ENCODE results near the gene COPS9.

The COPS9 gene

DNA sequence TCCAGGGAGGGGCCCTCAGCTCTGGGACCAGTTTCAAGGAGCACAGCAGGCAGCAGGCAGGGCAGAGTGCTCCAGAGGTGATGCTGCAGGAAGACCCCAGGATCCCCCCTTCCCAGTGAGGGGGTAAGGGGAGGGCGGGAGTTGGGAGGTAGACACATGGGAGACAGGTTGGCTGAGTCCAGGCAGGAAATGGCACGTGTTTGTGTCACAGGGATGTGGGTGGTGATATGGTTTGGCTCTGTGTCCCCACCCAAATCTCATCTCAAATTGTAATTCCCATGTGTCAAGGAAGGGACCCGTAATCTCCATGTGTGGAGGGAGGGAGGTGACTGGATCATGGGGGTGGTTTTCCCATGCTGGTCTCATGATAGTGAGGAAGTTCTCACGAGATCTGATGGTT, 29.6 kb upstream of the COPS9 start:
- no peak for DNase-seq

DNA sequence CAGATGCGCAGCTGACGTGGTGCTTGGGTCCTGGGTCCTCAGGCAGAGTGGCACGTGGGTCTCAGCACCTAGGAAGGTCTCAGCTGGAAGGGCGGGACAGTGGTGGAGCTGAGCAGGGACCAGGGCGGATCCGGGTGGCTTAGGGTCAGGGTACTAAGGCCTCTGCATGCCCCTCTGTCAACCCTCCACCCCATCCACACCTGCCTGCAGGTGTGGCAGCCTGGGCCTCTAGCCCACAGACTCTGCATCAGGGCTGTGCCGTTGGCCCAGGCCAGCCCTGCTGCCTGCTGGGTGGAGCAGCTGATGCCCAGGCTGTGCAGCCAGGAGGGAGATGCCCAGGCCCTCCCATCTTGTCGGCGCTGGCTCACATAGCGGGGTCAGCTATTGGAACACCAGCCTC, 28.9 kb upstream of the COPS9 start:
- DNase-seq: no peak

DNA sequence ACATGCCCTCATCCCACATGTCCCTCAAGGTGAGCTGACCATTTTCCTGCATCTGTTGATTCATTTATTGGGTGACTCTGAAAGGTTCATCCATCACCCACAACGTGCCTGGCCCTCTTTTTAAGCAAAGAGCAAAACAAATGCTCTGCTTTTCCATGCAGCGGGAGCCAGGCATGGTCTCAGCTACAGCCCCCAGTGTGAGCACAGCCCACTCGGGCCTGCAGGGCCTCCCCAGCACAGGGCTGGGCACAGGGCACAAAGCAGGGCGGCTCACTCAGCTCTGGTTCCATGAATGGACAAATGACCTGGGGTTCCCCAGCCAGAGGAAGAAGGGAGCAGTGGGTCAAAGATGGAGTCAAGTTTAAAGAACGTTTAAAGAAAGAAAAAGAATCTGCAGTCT, 28.5 kb upstream of the COPS9 start:
- no peak for DNase-seq

DNA sequence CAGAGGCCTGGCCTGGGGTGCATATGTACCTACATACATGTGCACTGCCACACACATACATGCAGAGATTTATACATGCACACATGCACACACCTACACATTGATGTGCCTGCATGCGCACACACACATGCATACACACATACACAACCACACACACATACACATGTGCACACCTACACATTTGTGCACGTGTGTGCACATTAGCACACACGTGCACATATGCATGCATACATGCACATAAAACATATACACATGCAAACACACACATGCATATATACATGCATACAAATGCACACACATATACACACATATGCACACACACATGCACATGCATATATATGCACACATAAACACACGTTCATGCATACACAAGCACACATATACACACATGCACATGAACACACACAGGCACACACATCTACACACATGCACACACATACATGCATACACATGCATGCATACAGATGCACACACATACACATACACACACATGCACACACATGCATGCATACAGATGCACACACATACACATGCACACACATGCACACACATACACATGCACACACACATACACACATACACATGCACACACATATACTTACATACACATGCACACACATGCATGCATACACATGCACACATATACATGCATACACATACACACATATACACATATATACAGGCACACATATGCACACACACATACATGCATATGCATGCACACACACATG, 27.9 kb upstream of the COPS9 start:
- no peak for DNase-seq

DNA sequence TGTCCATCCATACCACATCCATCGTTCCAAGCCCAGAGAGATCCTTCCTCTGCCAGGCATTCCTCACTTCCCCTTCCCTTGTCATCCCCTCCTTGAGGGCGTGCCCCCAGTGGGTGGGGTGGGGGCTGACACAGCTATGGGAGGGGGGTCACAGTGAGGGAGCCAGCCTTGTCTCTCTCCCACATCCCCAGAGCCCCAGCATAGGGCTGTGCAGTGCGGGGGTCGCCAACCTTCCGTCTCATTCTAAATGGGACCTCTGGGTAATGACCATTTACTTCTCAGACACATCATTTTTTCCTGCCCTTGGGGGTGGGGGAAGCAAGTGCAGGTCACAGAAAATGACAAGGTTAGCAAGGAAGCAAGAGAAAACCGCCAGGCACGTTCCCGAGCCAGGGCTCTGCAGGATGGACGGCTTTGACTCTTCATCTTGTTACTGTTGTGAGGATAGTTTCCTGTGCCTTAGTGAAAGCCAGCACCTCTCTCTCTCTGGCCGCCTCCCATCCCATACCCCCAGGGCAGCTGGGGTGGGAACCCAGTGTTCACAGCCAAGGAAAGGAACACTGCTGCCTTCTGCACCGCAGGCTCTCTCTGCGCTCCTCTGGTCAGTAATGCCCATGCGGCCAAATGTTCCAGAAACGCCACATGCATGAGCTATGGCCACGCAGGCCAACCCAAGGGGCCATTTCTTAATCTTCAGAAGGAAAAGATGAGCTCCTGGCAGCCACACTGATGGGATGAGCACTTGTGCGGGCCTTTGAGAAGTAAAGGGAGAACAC, 27.0 kb upstream of the COPS9 start:
- no peak for DNase-seq

DNA sequence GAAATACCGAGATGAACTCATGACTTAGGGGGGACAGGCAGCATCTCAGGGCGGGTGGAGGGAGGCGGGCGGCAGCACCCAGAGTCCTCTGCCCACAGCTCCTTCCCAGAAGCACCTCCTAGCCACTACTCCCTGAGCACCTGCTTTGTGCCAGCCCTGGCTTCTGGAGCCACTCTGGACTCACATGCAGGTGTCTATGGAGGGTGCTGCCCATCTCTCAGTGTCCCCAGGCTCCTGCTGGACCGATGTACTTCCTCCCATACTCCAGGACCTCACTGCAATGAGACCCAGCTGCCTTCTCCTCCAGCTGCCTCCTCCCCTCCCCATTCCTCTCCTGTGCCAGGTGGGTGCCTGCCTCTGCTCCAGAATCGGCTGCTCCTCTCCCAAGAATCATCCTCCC, 26.4 kb upstream of the COPS9 start:
- no peak for DNase-seq

DNA sequence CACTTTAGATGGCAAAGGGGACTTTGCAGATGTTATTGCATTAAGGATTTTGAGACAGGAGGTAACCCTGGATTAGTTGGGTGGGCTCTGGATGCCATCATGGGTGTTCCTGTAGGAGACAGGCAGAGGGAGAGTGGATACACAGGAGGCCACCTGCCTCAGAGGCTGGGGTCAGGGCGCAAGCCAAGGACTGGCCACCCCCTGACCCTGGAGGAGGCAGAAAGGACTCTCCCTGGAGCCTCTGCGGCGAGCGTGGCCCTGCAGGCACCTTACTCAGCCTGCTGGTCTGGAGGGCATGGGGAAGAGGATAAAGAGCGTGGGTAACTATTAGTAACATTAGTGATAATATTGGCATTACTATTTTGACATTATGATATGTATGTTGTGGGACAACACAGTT, 25.9 kb upstream of the COPS9 start:
- DNase-seq: no peak

DNA sequence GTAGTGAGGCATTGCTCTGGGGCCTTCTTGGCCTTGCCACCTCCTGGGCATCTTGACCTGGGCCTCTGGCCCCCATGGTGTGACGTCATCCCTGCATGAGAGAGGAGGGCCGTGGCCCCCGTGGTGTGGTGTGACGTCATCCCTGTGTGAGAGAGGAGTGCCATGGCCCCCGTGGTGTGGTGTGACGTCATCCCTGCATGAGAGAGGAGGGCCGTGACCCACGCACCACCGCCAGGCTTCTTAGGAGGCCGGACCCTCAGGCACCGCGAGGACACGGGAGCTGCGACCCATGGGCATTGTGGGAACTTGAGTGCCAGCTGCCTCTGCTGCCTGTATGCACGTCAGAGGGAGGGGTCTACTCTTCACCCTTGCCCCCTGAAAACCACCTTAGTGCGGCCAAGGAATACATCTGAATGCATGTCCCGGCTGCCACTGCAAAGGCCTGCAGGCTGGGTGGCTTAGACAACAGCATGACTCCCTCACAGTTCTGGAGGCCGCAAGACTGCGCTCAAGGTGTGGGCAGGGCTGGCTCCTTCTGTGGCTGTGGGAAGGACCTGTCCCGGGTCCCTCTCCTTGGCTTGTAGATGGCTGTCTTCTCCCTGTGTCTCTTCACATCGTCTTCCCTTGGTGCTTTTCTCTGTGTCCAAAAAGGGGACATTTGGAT, 25.1 kb upstream of the COPS9 start:
- DNase-seq: no peak

DNA sequence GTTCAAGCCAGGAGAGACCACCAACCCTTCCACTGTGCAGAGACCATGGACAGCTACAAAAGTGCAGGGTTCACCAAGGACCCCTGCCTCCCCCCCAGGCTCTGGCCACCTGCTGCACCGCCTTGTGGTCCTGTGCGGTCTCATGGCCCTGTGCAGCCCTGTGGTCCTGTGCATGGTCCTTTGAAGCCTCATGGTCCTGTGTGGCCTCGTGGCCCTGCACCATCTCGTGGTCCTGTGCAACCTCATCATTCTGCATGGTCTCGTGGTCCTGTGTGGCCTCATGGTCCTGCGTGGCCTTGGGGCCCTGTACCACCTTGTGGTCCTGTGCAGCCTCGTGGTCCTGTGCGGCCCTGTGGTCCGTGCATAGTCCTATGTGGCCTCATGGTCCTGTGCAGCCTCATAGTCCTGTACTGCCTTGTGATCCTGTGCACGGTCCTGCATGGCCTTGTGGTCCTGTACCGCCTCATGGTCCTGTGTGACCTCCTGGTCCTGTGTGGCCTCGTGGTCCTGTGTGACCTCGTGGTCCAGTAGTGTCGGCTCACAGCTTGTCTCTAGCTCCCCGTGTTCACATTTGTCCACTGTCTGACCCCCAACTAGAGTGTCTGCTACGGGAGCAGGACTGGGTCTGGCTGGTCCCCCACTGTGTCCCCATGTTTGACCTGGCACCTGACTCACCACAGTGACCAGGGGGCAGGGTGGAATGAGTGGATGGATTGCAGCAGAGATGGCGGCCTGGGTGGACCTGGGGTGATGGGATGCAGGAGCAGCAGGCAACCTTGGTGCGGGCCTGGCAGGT, 24.4 kb upstream of the COPS9 start:
- no peak for DNase-seq

DNA sequence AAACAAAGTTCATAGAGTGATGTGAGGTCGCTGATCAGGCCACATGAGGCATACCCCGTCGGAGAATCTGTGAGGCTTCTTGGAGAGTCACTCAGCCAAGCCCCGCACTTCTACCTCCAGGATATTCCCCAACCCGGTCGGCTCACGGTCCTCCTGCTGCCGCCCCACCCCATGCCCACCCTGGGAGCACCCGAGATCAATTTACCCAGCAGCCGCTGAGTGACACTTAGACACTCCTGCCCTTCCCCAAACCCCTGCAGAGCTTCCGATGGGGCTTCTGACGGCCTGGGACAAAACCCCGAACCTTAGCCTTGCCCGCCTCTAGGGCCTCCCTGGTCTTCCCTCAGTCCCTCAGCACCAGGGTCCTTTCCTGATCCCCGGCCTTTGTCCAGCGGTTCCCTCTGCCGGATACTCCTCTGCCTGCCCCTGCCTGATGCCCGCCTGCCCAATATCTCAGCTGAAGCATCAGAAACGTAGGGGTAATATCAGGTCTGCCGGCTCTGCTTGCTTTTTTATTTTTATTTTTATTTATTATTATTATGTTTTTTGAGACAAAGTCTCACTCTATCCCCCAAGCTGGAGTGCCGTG, 23.2 kb upstream of the COPS9 start:
- no peak for DNase-seq

DNA sequence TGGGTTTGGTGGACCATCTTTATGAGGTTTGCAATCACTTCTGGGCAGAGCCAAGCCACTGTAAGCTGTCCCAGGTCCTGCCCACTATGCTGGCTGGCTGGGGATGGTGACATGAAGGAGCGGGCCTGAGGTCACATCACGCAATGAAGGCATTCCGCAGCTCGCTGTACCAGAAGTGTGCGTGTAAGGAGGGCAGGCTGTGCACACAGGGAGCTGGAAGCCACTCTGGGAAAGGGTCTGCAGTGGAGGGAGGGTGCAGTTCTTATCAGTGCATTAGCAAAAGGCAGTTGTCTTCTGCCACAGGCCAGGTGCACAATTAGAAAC, 21.0 kb upstream of the COPS9 start:
- DNase-seq: no peak

DNA sequence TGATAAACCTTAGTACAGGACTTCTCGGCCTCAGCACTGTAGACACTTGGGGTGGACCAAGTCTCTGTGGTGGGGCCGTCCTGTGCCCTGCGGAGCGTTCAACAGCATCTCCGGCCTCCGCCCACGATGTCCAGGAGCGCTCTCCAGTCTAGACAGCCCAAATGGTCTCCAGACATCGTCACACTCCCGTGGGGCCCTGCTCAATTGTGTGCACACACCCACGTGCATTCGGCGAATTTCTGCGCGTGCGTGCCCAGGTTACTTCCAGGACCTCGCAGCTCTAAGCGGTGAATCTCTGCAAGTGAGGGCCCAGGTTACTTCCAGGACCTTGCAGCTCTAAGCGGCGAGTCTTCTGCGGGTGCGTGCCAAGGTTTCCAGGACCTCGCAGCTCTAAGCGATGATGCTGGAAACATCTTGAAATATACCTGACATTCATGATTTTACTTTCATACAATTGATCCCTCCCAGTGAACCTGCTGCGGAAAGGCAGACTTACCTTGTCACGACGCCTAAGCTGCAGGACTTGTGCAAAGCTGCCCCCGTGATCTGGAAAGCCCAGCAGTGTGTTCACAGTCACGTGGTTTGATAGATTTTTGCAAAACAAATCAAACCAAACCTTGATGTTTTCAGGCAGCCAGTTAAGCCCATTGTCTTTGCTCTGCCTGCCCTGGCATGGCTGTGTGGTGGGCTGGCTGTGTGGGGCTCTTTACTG, 20.5 kb upstream of the COPS9 start:
- DNase-seq: no peak

DNA sequence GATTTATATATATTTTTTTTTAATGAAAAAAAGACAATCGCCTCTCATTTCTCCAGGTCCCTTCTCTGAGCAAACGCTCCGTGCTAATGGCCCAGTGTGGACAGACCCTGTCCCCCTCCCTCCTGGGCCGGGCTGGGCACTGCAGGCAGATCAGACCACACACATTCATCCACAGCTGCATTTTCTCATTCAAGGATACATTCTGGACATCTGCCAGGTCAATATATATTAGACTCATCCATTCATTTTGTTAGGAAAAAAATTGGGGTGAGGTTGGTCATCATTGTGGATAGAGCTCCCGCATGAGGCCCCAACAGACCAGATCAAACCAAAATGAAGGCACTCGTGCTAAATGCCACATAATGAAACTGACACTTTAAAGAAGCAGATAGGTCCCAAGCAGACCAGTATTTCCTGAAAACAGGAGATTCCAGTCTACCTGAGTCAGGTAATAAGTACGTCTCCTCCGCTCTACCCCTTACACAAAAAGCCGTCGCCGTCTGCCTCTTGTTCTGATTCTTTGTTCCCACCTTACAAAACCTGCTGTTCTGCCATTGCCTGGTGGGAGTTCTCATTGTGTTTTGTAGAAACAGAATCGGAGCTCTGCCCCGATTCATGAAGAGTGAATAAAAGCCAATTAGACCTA, 19.8 kb upstream of the COPS9 start:
- DNase-seq: no peak

DNA sequence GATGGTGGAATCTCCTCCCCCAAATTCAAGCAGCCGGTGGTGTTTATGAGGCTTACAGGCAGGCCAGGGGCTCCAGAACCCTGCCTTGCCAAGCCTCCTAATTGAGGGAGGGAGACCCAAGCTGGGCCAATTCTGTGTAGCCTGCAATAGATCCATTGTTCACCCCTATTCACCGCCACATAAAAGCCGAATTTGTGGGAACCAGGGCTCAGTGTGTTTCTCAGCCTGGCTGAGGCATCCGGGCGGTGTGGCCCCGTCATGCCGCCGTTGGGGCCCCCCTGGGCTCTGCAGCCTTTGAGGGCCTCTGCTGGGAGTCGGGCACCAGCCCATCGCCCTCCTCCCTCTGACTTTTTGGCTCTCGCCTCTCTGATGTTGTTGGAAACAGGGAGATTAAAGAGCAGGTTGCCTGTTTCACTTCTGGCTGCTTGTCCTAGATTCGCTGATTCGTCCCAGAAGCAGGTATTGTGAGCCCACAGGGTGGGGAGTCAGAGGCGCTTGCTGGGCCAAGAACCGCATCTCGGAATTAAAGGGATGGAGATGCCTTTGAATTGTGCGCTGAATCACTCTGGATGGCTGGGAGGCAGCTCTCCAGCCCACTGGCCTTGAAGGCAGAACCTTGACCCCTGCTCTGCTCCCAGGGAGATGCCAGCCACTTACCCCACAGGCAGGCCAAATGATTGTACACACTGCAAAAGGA, 19.1 kb upstream of the COPS9 start:
- no peak for DNase-seq

DNA sequence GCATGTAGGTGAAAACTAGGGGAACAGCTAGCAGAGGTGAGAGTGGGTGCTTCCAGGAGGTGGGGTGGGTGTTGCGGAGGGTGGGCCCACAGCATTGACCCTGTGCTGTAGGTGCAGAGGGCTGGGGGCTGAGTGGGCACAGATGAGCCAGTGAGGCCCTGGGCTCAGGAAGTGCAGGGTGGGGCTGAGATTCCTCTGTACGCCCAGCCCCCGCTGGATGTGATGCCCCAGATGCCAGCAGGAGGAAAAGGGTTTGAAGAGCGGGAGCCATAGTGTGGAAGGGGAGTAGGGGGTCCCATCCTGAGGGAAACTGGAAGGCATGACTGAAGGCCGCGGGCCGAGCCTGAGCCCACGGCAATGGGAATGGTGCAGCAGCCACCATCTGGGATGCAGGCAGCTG, 18.5 kb upstream of the COPS9 start:
- no peak for DNase-seq

DNA sequence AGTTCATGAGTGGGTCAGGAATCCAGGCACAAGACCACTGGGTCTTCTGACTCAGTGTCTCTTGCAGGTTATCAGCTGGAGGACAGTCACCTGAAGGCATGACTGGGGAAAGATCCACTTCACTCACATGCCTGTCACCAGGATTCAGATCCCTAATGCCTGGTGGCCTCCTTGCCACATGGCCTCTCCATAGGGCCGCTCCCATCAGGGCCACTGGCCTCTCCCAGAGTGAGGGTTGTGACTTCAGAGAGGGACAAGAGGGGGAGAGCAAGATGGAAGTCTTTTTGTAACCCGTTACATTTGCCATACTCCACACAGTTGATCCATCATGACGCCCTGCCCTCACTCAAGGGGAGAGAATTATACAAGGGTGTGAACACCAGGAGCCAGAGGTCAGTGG, 17.3 kb upstream of the COPS9 start:
- DNase-seq: no peak

DNA sequence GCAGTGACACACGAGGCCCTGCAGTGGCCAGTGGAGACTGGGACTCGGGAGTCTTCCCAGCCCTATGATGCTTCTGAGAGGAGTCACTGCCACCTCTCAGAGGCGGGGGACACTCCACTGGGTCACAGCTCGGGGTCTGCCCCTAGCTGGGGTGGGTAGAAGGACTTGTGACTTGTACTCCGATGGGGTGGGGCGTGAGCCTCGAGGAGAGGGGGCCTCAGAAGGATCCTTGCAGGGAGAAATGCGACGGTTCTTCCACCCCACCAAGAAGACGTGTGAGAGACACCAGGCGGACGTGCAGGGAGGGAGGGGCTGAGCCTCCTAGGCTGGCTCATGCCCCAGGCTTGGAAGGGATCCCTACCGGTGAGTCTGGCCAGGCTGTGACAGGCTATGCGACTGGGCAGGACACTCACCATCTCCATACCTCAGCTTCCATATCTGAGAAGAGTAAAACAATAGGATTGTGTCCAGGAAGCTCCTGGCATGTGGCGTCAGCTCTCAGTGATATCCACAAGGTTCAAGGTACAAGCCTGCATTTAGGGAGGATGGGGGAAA, 15.4 kb upstream of the COPS9 start:
- no peak for DNase-seq

DNA sequence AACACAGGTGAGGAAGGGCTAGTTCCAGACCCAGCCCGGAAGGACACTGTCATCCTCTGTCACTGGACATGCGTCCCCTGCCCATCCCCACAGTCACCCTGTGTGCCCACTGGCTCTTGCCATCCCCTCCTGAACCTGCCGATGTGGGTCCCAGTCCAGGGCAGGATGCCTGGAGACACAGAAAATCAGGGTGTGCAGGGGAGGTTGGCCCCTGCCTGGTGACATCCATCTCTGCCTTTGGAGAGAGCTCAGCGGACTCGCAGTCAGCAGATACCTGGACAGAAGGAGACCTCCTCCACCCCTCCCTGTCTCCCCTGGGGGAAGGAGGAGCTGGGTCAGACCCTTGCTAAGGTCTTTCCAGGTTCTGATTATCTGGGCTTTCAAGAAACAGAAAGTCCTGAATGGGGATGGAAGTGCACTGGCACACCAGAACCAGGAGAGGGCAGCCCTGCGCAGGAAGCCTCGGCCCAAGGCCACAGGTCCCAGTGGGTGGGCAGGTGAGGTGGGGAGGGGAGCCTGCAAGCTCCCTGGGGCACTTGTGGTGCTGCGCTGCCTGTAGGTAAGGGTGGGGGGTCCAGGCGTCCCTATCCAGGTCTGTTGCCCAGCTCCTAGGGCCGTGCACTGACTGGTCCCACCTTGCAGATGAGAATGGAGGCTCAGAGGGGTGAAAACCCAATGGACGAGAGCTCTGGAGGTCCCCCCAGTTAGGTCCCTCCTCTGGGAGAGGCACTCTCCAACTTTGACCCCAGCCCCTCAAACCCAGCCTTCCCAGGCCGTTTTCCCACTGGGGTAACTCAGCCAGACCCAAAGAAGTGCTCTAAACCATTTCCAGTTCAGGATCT, 14.1 kb upstream of the COPS9 start:
- no peak for DNase-seq

DNA sequence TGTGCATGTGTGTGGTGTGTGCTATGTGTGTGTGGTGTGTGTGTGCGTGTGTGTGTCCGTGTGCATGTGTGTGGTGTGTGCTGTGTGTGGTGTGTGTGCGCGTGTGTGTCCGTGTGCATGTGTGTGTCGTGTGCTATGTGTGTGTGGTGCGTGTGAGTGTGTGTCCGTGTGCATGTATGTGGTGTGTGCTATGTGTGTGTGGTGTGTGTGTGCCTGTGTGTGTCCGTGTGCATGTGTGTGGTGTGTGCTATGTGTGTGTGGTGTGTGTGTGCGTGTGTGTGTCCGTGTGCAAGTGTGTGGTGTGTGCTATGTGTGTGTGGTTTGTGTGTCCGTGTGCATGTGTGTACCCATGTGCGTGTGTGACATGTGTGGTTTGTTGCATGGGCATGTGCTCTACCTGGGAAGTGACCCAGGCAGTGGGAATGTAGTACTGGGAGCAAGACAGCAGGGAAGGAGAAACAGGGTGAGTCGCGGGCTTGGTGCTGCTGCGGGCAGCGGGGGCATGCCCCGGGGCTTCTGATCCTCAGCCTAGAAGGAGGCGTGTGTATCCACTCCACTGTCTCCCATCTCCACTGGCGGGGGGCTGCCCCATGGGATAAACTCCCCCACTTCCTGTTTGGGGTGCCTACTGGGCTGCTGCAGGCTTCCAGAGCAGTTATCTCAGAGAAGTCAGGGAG, 11.9 kb upstream of the COPS9 start:
- no peak for DNase-seq
